ENCODE measurements around the gene TERB1.

DNA sequence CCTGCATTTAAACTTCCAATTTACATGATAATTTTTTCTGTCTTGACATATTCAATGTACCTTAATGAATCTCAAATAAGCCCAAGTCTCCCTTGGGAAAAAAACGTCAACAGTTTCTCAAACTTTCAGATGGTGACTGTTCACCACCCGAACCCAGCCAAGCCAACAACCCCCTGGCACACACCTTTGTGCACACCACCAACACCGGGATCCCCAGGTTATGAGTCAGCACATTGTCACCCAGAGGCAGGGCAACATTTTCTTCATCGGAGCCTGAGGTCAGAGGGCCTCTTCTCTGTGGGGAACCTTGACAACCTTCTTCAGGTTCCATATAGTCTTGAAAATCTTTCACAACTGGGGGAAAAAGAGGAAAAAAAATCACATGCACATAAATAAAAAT is 65.5 kb downstream of the TERB1 start:
- TF ChIP-seq POLR2A (IDR thresholded peaks at IDR 0.05; ENCODE audit: borderline replicate concordance, extremely low read depth, insufficient read depth, insufficient read length) = no peak
- TF ChIP-seq, protein P1, sequence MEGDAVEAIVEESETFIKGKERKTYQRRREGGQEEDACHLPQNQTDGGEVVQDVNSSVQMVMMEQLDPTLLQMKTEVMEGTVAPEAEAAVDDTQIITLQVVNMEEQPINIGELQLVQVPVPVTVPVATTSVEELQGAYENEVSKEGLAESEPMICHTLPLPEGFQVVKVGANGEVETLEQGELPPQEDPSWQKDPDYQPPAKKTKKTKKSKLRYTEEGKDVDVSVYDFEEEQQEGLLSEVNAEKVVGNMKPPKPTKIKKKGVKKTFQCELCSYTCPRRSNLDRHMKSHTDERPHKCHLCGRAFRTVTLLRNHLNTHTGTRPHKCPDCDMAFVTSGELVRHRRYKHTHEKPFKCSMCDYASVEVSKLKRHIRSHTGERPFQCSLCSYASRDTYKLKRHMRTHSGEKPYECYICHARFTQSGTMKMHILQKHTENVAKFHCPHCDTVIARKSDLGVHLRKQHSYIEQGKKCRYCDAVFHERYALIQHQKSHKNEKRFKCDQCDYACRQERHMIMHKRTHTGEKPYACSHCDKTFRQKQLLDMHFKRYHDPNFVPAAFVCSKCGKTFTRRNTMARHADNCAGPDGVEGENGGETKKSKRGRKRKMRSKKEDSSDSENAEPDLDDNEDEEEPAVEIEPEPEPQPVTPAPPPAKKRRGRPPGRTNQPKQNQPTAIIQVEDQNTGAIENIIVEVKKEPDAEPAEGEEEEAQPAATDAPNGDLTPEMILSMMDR (IDR thresholded peaks at IDR 0.05 in 2 of 3, conservative IDR thresholded peaks at IDR 0.05 in 1 of 3; ENCODE audit: borderline replicate concordance in 1 of 3, insufficient read depth in 1 of 3, low read depth in 2 of 3, low read length in 2 of 3) = no peak
- no peak for TF ChIP-seq YY1 (IDR thresholded peaks at IDR 0.05; ENCODE audit: extremely low read depth, insufficient replicate concordance, low read depth, low read length)
- no peak for TF ChIP-seq POLR2AphosphoS5 (IDR thresholded peaks at IDR 0.05; ENCODE audit: low read depth, low read length)
- no peak for TF ChIP-seq SIN3A (IDR thresholded peaks at IDR 0.05; ENCODE audit: low read depth)
- no peak for TF ChIP-seq EZH2 (IDR thresholded peaks at IDR 0.05)
- no peak for TF ChIP-seq REST (IDR thresholded peaks at IDR 0.05; ENCODE audit: low read depth)
- TF ChIP-seq EZH2phosphoT487 (IDR thresholded peaks at IDR 0.05; ENCODE audit: borderline replicate concordance) = no peak
- no peak for TF ChIP-seq RAD21 (IDR thresholded peaks at IDR 0.05; ENCODE audit: low read depth)
- TF ChIP-seq CBX3 (IDR thresholded peaks at IDR 0.05; ENCODE audit: low read depth) = no peak
- no peak for TF ChIP-seq SP1 (IDR thresholded peaks at IDR 0.05; ENCODE audit: low read depth)
- TF ChIP-seq, protein P2, sequence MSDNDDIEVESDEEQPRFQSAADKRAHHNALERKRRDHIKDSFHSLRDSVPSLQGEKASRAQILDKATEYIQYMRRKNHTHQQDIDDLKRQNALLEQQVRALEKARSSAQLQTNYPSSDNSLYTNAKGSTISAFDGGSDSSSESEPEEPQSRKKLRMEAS (IDR thresholded peaks at IDR 0.05) = no peak
- no peak for TF ChIP-seq ZFX (IDR thresholded peaks at IDR 0.05)
